GM21717 (cell line): ENCODE data around the gene XRN1.
A peak's percentile ranks its signal among the peaks of the same experiment; 100 is the strongest.
"Not testable (repeated sequence)": the region's sequence is repeated elsewhere in the genome, so short reads cannot be mapped to it uniquely, and the experiment has no call there.

Source experiments
- ATAC-seq: cut with Tn5 transposase; IDR thresholded peaks from one replicate; pipeline ENCODE4 v1.9.1; 2021; ENCODE audit warnings: mild to moderate bottlenecking, moderate library complexity; ENCODE audit not compliant: unreplicated experiment

The XRN1 gene, protein sequence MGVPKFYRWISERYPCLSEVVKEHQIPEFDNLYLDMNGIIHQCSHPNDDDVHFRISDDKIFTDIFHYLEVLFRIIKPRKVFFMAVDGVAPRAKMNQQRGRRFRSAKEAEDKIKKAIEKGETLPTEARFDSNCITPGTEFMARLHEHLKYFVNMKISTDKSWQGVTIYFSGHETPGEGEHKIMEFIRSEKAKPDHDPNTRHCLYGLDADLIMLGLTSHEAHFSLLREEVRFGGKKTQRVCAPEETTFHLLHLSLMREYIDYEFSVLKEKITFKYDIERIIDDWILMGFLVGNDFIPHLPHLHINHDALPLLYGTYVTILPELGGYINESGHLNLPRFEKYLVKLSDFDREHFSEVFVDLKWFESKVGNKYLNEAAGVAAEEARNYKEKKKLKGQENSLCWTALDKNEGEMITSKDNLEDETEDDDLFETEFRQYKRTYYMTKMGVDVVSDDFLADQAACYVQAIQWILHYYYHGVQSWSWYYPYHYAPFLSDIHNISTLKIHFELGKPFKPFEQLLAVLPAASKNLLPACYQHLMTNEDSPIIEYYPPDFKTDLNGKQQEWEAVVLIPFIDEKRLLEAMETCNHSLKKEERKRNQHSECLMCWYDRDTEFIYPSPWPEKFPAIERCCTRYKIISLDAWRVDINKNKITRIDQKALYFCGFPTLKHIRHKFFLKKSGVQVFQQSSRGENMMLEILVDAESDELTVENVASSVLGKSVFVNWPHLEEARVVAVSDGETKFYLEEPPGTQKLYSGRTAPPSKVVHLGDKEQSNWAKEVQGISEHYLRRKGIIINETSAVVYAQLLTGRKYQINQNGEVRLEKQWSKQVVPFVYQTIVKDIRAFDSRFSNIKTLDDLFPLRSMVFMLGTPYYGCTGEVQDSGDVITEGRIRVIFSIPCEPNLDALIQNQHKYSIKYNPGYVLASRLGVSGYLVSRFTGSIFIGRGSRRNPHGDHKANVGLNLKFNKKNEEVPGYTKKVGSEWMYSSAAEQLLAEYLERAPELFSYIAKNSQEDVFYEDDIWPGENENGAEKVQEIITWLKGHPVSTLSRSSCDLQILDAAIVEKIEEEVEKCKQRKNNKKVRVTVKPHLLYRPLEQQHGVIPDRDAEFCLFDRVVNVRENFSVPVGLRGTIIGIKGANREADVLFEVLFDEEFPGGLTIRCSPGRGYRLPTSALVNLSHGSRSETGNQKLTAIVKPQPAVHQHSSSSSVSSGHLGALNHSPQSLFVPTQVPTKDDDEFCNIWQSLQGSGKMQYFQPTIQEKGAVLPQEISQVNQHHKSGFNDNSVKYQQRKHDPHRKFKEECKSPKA (N-terminal part only)

DNA sequence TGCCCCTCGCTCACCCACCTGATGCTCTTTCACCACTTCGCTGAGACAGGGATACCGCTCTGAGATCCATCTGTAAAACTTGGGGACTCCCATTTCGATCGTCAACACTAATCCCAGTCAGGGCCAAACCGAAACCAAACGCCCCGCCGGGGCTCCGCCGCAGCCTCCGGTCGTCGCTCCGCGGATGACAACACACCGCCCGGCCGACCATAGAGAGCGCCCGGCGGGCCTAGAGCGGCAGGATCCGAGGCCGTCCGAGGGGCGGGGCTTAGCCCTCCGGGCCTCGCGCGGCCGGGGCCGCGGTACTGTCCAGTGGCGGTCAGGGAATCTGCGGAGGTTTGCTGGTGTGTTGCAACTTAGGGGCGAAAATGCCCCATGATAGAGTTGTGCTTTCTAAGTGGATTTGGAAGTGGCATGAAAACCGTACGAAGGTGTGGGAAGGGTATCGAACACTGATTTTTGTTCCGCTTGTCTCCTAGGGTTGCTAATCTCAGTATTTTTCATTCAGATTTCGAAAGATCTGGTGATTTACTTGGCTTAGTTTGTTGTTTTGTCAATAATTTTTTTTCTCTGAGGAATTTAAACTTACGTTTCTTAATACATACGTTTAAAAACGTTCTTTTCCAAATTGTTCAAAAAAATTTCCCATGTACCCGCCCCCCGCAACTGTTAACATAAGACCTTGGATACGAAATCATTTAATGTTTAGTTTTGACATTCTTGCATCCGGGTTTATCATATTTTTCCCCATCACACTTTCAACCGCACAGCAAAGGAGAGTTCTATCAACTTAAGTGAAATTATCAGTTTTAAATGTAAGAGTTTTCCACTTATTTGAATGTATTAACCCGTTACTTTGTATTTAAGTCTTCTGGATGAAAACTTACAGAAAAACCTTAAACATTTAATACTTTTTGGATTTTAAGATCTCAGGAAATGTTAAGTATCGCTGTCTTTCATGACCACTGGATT lies at the start of gene XRN1:
TSS of gene XRN1 (minus strand) at position 186 of the 972 bp plus-strand sequence. CDS start at position 93, 93 bp downstream.
- ATAC-seq, result peak; percentile 79

DNA sequence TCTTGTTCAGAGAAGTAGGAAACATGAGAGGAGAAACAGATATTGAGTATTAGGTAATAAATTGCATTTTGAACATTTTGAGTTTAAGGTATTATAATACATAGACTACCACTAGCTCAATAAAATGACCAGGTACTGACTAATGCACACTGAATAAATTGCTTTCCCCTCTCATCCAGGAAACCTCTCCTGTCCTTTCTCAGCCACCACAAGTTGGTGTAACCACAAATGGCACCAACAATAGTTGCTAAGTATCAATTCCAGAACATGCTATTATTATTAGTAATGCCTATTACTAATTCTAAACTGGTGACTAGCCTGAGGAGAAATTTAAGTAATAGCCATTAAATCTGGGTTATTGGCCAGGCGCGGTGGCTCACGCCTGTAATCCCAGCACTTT lies 47.3 kb upstream of the XRN1 start:
- no peak for ATAC-seq

DNA sequence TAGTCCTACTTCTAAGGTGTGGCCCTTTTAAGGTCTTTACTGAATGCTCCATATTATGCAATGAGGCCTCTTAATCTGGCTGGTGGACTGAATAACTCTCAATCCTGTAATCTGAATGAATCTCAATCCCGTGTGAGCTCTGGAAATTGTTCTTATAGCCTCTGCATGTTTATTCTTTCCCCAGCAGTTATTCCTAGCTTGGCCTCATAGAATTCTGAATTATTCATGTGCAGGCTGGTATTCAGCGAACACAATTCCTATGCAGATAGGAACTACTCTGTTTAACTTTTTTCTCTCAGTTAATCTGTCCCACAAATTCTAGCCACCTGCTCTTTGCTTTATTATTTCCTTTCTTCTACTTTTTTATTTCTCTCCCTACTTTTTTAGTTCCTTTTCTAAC lies 44.3 kb upstream of the XRN1 start:
- no peak for ATAC-seq

DNA sequence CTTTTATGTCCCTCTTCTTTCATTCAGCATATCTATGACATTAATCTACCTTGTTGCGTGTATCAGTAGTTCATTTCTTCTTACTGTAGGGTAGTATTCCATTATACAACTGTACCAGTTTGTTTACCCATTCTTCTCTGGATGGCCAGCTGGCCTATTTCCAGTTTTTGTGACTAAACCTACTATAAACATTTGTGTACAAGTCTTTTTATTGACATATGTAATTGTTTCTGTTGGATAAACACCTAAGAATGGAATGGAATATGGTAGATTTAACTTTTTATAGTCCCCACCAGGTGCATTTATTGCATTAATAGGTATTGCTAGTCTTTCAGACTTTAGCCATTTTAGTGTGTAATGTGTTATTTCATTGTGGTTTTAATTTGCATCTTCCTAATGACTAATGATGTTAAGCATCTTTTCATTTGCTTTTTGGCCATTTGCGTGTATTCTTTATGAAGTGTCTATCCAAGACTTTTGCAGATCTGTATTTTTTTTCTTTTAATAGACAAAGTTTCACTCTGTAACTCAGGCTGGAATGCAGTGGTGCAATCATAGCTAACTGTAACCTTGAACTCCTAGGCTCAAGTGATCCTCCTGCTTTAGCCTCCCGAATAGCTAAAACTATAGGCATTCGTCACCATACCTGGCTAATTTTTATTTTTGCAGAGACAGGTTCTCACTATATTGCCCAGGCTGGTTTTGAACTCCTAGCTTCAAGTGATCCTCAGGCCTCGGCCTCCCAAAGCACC lies 41.9 kb upstream of the XRN1 start:
- ATAC-seq, result no peak

DNA sequence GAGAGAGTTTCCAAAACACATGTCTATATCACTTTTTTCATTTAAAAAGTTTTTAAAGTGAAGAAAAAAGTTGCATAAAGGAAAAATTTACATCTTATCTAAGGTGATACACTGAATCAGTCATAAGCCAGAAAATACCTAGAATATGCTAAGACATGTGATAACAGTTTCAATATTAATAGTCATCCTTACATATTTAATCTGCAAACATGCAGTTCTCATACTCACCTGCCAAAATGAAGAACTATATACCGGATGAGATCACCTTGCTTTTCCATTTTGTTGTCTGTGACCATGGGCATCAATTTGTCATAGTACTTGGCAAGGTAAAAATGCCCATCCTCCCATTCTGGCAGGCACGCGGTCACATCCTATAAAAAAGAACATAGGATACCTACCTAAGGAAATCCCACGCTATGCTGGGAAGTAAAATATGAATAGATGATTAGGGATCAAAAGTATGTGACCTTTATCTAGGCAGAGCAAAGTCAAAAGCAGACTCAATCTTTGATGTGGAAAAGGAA lies 37.1 kb upstream of the XRN1 start:
- no peak for ATAC-seq

DNA sequence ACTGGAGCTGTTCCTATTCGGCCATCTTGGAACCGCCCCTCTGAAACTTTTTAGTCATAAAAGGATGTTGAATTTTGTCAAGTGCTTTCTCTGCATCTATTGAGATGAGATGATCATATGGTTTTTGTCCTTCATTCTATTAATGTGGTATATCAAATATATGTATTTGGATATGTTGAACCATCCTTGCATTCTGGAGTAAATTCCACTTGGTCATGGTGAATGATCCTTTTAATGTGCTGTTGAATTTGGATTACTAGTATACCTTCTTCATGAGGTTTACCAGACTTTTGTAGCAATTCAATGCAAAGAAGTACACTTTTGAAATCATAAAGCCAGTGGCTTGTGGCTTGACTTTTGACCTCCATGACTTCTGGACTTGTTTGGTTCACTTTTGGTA lies 33.4 kb upstream of the XRN1 start:
- no peak for ATAC-seq

DNA sequence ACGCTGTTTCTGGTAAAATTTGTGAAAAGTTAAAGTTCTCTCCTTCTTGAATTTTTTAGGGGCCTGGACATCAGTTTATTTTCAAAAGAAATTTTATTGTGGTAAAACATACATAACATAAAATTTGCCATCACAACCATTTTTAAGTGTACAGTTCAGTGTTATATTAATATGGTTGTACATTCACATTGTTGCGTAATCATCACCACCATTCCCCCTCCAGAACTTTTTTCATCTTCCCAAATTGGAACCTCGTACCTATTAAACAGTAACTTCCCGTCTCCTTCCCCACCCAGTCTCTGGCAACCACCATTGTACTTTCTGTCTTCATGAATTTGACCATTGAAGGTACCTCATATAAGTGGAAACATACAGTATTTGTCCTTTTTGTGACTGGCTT lies 23.0 kb upstream of the XRN1 start:
- ATAC-seq, result no peak

DNA sequence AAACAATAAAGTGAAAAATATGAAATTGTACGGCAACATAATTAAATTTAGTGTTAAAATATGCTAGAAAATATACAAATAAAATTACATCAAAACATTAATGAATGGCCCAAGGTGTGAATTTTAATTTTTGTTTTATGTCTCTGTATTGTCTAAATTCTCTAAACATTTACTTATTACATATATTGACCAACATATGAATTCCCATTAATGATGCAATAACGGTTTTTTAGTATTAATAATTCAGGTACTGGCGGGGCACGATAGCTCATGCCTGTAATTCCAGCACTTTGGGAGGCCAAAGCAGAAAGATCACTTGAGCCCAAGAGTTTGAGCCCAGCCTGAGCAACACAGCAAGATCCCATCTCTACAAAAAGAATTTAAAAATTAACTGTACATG lies 20.6 kb upstream of the XRN1 start:
- ATAC-seq, result no peak

DNA sequence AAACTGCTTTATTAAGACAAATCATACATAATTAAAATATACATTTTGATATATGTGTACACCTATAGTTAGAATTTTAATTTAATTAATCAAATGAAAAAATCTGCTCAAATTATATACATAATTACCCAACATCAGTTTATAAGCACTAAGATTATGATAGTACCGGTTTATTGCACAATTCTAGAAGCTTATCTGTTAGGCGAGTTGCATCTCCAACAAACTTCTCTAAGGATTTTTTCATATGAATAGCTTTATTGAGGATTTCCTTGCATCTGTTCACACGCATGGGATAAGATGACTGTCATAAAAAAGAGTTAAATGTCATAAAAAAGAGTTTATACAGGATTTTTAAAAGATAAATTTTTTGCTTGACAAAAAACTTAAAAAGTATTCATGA lies 19.9 kb upstream of the XRN1 start:
- no peak for ATAC-seq

DNA sequence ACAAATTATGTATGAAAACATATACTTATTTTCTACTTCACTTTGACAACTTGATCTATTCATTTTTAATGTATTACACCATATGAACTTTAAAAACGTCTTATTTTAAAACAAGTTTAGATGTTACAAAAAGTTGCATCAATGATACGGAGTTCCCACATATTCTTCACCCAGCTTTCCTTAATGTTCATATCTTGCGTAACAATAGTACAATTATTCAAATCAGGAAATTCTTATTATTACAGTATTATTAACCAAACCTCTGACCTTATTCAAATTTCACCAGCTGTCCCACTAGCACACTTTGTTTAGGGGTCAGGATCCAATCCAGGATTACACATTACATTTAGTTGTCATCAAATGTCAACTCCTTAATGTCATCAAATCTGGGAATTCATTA lies 12.9 kb upstream of the XRN1 start:
- no peak for ATAC-seq

DNA sequence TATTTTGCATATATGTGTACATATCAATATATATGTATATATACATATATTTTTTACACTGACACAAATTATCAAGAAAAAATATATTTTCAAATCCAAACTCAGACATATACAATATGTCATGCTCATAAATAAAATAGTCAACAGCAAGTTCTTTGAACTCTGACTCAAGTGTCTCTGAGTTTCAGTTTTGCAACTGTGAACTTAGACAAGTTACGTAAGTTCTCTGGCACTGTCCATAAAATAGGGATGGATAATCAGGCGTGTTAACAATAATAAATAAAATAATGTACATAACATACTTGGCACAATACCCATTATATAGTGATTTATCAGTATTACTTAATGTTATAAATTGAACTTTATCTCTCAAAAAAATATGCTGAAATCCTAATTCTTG lies 12.1 kb upstream of the XRN1 start:
- no peak for ATAC-seq

DNA sequence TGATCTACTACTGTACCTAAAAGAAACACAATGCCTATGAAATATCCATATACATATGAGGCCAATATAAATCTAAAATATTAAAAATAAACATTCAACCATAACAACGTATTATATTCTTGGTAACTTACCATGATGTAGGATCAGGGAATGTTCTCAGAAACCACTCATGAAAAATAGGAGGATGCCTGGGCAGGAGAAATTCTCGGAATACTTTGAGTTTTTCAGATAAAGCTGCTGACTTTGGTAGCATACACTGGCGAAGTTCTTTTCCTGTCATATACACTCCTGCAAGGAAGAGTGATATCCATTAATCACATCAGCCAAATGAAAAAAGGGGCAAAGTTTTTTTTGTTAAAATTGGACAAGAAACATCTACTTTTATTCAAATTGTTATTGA lies 11.3 kb upstream of the XRN1 start:
- ATAC-seq, result no peak

DNA sequence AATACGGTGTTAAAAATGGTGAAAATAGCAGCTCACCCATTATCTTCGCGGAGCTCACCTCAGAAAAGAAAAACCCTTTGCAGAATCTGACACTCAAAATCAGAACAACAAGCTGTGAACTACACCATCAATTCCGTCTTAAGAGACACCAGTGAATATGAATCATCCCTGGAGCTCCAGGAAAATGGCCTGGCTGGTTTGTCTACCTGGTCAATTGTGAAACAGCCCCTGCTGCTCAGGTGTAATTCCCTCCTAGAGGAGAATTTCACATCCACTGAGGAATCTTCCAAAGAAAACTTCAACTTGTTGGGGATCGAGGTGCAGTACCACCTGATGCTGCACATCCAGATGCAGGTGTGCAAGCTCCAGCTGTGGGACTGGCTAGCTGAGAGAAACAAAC lies 3.0 kb upstream of the XRN1 start:
- ATAC-seq, result no peak

DNA sequence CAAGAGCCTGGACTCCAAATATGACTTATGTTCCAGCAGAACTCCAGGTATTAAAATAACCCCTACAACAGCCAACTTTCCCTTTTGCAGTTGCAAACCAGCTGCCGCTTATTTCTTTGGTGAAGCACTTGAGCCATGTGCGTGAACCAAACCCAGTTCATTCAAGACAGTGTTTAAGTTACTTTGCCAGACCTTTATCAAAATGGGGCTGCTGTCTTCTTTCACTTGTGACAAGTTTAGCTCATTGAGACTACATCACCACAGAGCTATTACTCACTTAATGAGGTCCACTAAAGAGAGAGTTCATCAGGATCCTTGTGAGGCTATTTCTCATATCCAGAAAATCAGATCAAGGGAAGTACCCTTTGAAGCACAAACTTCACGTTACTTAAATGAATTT lies 2.4 kb upstream of the XRN1 start:
- no peak for ATAC-seq

DNA sequence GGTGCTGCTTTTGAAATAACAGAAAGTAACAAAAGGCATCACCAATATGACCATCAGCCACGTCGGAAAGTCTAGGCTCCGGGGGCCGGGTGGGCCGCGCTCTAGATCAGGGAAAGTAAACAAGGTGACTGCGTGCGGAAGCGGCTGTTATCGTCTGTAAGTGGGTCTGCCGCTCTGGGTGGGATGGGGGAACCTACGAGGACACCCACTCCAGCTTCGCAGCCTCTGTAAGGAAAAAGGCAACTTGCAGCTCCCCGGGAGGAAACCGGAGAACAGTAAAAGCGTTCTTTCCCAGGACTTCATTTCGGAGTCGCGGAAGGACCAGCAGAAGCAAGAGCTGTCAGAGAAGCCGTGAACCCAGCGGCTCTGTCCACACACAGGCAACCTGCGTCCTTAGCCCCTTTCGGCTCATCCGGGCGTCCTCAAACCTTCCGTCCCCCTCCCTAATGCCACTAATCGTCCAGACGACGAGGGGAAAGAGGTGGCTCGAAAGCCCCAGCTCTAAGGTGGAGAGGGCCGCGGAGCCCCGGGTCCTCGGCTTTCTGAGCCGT lies 461 bp downstream of the XRN1 start:
- ATAC-seq, result peak; percentile 36

DNA sequence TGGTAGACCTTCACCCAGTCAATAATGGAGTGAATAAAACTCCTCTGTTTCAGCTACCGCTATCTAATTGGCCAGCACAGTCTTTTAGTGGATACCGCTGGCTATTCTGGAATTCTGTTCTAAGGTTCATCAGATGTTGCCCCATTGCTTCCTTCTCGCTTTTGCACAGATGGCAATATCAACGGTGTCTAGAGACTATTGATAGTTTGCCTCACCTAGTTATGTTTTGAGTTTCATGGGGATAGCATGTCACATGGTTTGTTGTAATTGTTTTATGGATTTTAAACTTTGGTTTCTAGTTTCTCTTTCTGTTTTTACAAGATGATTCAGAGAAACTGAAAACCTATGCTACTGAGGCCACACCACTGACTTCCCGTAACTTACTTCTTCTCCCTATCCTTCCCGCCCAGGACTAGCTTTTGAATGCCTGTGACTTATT lies 2.0 kb downstream of the XRN1 start:
- ATAC-seq, result peak; percentile 55

DNA sequence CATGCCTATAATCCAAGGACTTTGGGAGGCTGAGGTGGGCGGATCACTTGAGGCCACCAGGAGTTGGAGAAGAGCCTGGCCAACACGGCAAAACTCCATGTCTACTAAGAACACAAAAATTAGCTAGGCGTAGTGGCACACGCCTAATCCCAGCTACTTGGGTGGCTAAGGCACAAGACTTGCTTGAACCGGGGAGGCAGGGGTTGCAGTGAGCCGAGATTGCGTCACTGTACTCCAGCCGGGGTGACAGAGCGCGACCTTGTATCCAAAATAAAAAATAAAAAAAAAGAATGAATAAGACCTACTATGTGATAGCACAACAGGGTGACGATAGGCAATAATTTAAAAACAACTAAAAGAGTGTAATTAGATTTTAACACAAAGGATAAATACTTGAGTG lies 3.5 kb downstream of the XRN1 start:
- ATAC-seq, result no peak

DNA sequence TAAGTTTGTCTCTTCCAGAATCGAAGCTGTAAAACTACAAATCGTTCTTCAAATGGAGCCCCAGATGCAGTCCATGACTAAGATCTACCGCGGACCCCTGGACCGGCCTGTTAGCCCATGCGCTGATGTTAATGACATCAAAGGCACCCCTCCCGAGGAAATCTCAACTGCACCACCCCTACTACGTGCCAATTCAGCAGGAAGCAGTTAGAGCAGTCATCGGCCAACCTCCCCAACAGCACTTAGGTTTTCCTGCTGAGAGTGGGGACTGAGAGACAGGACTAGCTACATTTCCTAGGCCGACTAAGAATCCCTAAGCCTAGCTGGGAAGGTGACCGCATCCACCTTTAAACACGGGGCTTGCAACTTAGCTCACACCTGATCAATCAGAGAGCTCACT lies 4.8 kb downstream of the XRN1 start:
- ATAC-seq, result not testable (repeated sequence)
